MCF 10A (cell line): ENCODE results near the gene AOC2. TPM values are rescaled to one million over a fixed set of nuclear protein-coding genes. Genes with fewer than 3 reads are reported as not detected.
"Not testable (repeated sequence)": the region's sequence is repeated elsewhere in the genome, so short reads cannot be mapped to it uniquely, and the experiment has no call there.

Experiments
- BruUV-seq: library from RNA; stranded (reverse); fragments of 400-500 nt; replicated peaks from 2 replicates; lab custom pipeline; 2021; lab: Mats Ljungman, UMichigan
- CTCF ChIA-PET: fragments of 300-600 bp; sonication (Branson Sonifier 250); formaldehyde crosslinking; extraction: SDS; loops from one replicate; lab custom pipeline; 2021; ENCODE audit warnings: antibody characterized with exemption, inconsistent platforms; lab: Yijun Ruan, JAX
- POLR2A ChIA-PET: fragments of 300-600, 350-650 bp; sonication (Branson Sonifier 250); formaldehyde crosslinking; extraction: SDS; loops from one replicate; lab custom pipeline; 2020; ENCODE audit warnings: antibody characterized with exemption, inconsistent platforms; lab: Yijun Ruan, JAX
- DNase-seq: peaks from one replicate; pipeline ENCODE4 v3.0.0-alpha.2; 2018; ENCODE audit not compliant: unreplicated experiment
- H3K27ac Mint-ChIP-seq: one replicate; pipeline ENCODE4 v1.8.0; 2022; ENCODE audit warnings: mild to moderate bottlenecking, low read depth, mixed read lengths; ENCODE audit not compliant: unreplicated experiment
- H3K27me3 Mint-ChIP-seq: one replicate; pipeline ENCODE4 v1.8.0; 2022; ENCODE audit warnings: mixed read lengths; ENCODE audit not compliant: insufficient read depth, unreplicated experiment
- H3K36me3 Mint-ChIP-seq: one replicate; pipeline ENCODE4 v1.8.0; 2022; ENCODE audit warnings: mild to moderate bottlenecking, moderate library complexity, mixed read lengths; ENCODE audit not compliant: insufficient read depth, unreplicated experiment
- H3K4me1 Mint-ChIP-seq: one replicate; pipeline ENCODE4 v1.8.0; 2022; ENCODE audit warnings: mixed read lengths; ENCODE audit not compliant: insufficient read depth, unreplicated experiment
- H3K4me3 Mint-ChIP-seq: one replicate; pipeline ENCODE4 v1.8.0; 2022; ENCODE audit warnings: mild to moderate bottlenecking, moderate library complexity, mixed read lengths; ENCODE audit not compliant: unreplicated experiment
- H3K9me3 Mint-ChIP-seq: one replicate; pipeline ENCODE4 v1.8.0; 2022; ENCODE audit warnings: mixed read lengths; ENCODE audit not compliant: unreplicated experiment
- intact Hi-C: fragments of 100-400 bp; cut with micrococcal nuclease; formaldehyde crosslinking; loops from 2 replicates; pipeline ENCODE4 v1.14.1; 2022
- total RNA-seq: library from RNA; stranded (reverse); gene quantifications from 2 replicates; pipeline ENCODE4 v1.2.3, GENCODE V29; 2022
- TF ChIP-seq, protein P1 (sequence below): fragments of 200-600 bp; IDR thresholded peaks from one replicate; pipeline ENCODE4 v1.8.0; 2022; ENCODE audit warnings: antibody characterized with exemption, mild to moderate bottlenecking; ENCODE audit not compliant: unreplicated experiment

Gene AOC2
- total RNA-seq, 1 experiment from 2014 or later: 2.6 TPM

DNA sequence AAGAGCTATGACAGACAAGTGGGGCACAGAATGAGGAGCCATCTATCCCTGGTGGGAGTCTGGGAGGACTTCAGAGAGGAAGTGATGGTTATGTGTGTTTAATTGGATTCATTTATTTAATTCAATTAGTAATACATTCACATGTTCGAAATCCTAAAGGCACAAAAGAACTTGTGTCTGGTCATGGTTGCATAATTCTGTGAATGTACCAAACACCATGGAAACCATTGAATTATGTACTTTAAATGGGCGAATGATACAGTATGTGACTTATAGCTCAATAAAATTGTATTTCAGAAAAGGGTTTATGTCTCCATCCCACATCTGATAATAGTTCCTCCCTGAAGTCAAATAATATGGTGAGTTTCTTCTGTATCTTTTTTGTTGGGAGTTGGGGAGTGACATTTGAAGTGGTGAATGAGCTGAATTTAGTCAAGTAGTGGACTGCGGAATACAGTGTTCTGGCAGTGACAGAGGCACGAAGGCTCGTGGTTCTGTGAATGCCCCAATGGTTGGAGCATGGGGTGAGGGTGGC, 36.5 kb downstream of the AOC2 start:
- no peak overlapping the region for H3K27ac Mint-ChIP-seq
- H3K9me3 Mint-ChIP-seq: no peaks in the 10 kb centered on the region
- H3K4me3 Mint-ChIP-seq: no peak overlapping the region
- TF ChIP-seq, protein P1, sequence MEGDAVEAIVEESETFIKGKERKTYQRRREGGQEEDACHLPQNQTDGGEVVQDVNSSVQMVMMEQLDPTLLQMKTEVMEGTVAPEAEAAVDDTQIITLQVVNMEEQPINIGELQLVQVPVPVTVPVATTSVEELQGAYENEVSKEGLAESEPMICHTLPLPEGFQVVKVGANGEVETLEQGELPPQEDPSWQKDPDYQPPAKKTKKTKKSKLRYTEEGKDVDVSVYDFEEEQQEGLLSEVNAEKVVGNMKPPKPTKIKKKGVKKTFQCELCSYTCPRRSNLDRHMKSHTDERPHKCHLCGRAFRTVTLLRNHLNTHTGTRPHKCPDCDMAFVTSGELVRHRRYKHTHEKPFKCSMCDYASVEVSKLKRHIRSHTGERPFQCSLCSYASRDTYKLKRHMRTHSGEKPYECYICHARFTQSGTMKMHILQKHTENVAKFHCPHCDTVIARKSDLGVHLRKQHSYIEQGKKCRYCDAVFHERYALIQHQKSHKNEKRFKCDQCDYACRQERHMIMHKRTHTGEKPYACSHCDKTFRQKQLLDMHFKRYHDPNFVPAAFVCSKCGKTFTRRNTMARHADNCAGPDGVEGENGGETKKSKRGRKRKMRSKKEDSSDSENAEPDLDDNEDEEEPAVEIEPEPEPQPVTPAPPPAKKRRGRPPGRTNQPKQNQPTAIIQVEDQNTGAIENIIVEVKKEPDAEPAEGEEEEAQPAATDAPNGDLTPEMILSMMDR: no peak
- H3K27me3 Mint-ChIP-seq: peaks cover 28% of the 10 kb centered on the region
- no peak for DNase-seq
- intact Hi-C loops: no loop called here
- no peaks in the 10 kb centered on the region for H3K4me1 Mint-ChIP-seq
- peaks cover 6% of the 10 kb centered on the region for H3K36me3 Mint-ChIP-seq
- ChIA-PET CTCF (interaction anchor here (0.8 kb wide), 1 partner anchor 18 kb away, joined by 3 read pairs; no protein-coding TSS in a partner anchor), POLR2A (no interaction called here)
- BruUV-seq: no TSS peak

DNA sequence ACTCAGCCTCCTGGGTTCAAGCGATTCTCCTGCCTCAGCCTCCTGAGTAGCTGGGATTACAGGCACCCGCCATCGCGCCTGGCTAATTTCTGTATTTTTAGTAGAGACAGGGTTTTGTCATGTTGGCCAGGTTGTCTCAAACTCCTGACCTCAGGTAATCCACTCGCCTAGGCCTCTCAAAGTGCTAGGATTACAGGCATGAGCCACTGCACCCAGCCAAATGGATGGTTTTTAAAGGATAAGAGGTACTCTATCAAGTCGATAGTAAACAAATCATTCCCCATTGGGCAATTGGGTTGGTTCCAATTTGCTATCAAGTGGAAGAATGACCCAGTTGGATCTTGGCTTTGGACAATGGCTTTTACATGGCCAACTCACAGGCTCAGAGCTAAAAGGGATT, 37.3 kb downstream of the AOC2 start:
- intact Hi-C loops, H3K4me3 Mint-ChIP-seq, BruUV-seq, H3K27ac Mint-ChIP-seq, DNase-seq, H3K4me1 Mint-ChIP-seq, H3K36me3 Mint-ChIP-seq, POLR2A ChIA-PET, H3K9me3 Mint-ChIP-seq: not testable (repeated sequence)
- CTCF ChIA-PET: interaction anchor here (0.9 kb wide), 1 partner anchor 57 kb away, joined by 4 read pairs; no protein-coding TSS in a partner anchor
- H3K27me3 Mint-ChIP-seq: peaks cover 22% of the 10 kb centered on the region

DNA sequence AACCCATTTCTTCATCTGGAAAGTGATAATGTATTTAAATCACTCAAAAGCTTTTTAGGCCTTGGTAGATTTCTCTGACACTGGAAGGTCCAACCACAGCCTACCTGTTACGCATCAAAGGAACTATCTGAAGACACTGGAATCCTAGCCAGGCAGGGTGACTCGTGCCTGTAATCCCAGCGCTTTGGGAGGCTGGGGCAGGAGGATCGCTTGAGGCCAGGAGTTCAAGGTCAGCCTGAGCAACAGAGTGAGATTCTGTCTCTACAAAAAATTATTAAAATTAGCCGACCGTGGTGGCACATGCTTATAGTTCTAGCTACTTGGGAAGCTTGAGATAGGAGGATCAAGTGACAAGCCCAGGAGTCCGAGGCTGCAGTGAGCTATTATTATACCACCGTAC, 37.8 kb downstream of the AOC2 start:
- Mint-ChIP-seq H3K4me3 (no peak overlapping the region), H3K9me3 (no peaks in the 10 kb centered on the region), H3K36me3 (peaks cover 6% of the 10 kb centered on the region), H3K4me1 (no peaks in the 10 kb centered on the region), H3K27me3 (peaks cover 18% of the 10 kb centered on the region), H3K27ac (no peak overlapping the region)
- intact Hi-C loops: no loop called here
- ChIA-PET CTCF (interaction anchor here (0.9 kb wide), 1 partner anchor 56 kb away, joined by 4 read pairs; no protein-coding TSS in a partner anchor), POLR2A (no interaction called here)
- TF ChIP-seq, protein P1: no peak
- no peak for DNase-seq
- no TSS peak for BruUV-seq

DNA sequence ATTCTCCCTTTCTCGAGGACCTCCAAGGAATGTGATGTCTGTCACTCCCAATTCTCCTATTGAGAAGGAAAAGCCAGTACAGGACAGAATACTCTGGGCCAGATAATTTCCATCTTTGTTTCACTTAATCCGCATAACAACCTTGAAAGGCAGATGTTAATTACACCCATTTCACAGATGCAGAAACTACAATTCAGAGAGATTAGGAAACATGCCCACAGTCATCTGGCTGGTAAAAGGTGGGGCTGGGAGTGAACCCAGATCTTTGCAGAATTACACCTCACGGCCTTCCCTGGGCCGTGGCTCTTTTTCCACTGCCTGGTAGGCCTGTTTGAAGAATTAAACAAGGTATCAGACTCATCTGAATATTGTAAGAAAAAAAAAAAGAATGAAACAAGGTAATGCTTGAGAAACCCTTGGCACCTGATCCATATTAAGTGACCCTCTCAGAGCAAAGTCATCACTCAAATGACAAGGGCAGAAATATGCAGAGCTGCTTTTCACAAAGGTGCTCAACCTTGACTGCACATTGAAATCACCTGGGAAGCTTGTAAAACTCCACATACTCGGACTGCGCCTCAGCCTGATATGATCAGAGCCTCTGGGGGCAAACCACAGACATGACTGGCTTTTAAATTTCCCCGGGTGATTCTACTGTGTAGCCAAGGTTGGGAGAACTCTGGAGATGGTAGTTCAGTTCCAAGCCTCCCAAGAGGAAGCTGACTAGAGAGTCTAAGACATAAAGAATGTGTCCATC, 39.6 kb downstream of the AOC2 start:
- Mint-ChIP-seq H3K36me3 (peaks cover 6% of the 10 kb centered on the region), H3K4me3 (no peak overlapping the region), H3K9me3 (no peaks in the 10 kb centered on the region), H3K27me3 (no peaks in the 10 kb centered on the region), H3K4me1 (no peaks in the 10 kb centered on the region), H3K27ac (no peak overlapping the region)
- TF ChIP-seq, protein P1: no peak
- ChIA-PET POLR2A (interaction anchor here (0.5 kb wide), 1 partner anchor 654 kb away, joined by 3 read pairs; no protein-coding TSS in a partner anchor), CTCF (no interaction called here)
- no TSS peak for BruUV-seq
- intact Hi-C loops: no loop called here
- DNase-seq: no peak

DNA sequence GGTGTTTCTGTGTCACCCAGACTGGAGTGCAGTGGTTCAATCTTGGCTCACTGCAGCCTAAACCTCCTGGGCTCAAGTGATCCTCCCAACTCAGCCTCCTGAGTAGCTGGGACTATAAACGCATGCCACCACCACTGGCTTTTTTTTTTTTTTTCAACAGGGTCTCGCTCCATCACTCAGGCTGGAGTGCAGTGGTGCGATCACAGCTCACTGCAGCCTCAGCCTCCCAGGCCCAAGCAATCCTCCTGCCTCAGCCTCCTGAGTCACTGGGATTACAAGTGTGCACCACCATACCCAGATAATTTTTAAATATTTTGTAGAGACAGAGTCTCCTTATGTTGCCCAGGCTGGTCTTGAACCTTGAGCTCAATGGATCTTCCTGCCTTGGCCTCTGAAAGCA, 41.4 kb downstream of the AOC2 start:
- H3K4me1 Mint-ChIP-seq, H3K36me3 Mint-ChIP-seq, H3K27me3 Mint-ChIP-seq, H3K27ac Mint-ChIP-seq, H3K9me3 Mint-ChIP-seq, DNase-seq, H3K4me3 Mint-ChIP-seq, intact Hi-C loops, BruUV-seq, POLR2A ChIA-PET: not testable (repeated sequence)
- CTCF ChIA-PET: interaction anchor here (0.8 kb wide), 1 partner anchor 53 kb away, joined by 6 read pairs; no protein-coding TSS in a partner anchor
